ENCODE data around the gene HIVEP3. TPM values are rescaled to one million over a fixed set of nuclear protein-coding genes. Genes with fewer than 3 reads are reported as not detected.

Gene HIVEP3
- total RNA-seq, 2 donors from 2014 or later, result 3.4 to 4.0 TPM

DNA sequence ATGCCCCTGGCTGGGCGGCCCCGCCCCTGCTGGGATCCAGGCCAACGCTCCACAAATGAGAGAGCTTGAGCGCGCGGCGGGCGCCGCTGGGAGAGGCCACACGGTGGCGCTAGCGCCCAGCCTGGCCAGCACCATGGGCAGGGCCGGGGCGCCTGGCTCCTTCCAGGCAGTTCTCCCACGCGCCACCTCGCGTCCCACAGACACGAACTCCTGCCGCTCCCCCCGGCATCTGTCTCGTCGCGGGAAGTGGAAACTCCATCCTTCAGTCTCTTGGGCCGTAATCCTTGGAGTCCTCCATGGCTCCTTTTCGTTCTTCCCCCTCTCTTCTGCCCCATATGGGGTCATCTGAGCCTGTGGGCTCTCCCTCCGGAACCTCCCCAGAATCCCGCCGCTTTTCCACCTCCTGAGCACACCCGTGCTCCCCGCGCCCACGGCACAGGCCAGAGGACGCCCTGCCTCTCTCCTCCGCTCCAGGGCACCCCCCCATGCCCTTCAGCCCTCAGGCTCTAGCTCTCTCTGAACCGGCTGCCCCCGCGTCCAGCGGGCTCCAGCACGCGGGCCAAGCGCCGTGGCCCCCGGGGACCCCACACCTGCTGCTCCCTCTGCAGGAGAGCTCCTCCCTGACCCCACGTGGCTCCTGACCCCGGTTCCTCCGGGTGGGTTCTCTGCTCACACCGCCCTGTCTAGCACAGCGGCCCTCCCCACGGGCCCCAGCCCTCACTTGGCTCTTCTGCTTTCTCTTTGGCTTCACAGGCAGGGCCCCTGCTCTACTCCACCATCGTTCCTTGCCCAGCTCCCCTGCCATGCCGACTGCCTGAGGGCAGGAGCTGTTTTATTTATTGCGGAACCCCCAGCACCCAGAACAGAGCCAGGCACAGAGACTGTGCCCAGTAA, 402.3 kb downstream of the HIVEP3 start:
- intact Hi-C loops (cut with DNase I), result no loop called here

DNA sequence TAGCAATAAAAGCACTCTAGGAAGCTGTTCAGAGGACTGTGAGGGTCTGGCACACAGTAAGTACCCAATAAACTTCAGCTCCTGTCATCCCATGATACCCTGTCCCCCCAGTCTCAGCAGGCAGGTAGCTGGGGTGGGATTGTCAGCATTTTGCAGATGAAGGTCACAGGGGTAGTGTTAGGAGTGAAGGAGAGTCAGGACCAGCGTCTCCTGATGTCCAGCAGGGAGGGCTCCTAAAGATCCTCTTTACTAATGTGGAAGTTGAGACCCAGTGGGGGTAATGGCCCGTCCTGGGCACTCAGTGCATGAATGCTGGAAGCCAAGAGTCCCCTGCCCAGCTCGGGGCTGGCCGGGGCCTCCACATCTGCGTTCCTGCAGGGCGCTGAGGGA, 402.9 kb downstream of the HIVEP3 start:
- no peak overlapping the region for H3K4me3 ChIP-seq
- H3K27me3 ChIP-seq, result no peaks in the 10 kb centered on the region
- H3K9me3 ChIP-seq, result no peaks in the 10 kb centered on the region
- 7 to 50% methylated on average over 1 to 6 of the region's 6 CpGs for WGBS, 2 donors
- no peaks in the 10 kb centered on the region for H3K36me3 ChIP-seq (replicated peaks in 1 of 2; ENCODE audit: insufficient read depth in 1 of 2, low read depth in 2 of 2)
- peak overlapping the region; percentile 47 to 73 (median 64) for H3K27ac ChIP-seq
- intact Hi-C loops (cut with DNase I), result no loop called here
- H3K4me1 ChIP-seq, result peaks cover 48% of the 10 kb centered on the region
- ATAC-seq (no peak), DNase-seq (no peak)
- no peak for TF ChIP-seq POLR2A (IDR thresholded peaks at IDR 0.05)
- TF ChIP-seq, protein P1, sequence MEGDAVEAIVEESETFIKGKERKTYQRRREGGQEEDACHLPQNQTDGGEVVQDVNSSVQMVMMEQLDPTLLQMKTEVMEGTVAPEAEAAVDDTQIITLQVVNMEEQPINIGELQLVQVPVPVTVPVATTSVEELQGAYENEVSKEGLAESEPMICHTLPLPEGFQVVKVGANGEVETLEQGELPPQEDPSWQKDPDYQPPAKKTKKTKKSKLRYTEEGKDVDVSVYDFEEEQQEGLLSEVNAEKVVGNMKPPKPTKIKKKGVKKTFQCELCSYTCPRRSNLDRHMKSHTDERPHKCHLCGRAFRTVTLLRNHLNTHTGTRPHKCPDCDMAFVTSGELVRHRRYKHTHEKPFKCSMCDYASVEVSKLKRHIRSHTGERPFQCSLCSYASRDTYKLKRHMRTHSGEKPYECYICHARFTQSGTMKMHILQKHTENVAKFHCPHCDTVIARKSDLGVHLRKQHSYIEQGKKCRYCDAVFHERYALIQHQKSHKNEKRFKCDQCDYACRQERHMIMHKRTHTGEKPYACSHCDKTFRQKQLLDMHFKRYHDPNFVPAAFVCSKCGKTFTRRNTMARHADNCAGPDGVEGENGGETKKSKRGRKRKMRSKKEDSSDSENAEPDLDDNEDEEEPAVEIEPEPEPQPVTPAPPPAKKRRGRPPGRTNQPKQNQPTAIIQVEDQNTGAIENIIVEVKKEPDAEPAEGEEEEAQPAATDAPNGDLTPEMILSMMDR (IDR thresholded peaks at IDR 0.05), result no peak

More for the DNA sequence above, 402.3 kb downstream of the HIVEP3 start:
- H3K27ac ChIP-seq, result peak overlapping the region in 3 of 4 donors; percentile 39 to 73 (median 45)
- WGBS, 2 donors, result 13 to 17% methylated on average over 37 to 49 of the region's 53 CpGs
- H3K4me3 ChIP-seq, result no peak overlapping the region
- ATAC-seq, result peak; percentile 94
- peaks cover 48% of the 10 kb centered on the region for H3K4me1 ChIP-seq
- peak; percentile 92 to 97 (median 94) for DNase-seq
- H3K36me3 ChIP-seq (replicated peaks in 1 of 2; ENCODE audit: insufficient read depth in 1 of 2, low read depth in 2 of 2), result no peaks in the 10 kb centered on the region
- TF ChIP-seq, protein P1 (IDR thresholded peaks at IDR 0.05), result peak; percentile 83 to 98 (median 91)
- TF ChIP-seq POLR2A (IDR thresholded peaks at IDR 0.05), result peak in 2 of 3 donors; percentile 56 to 77
- H3K9me3 ChIP-seq, result no peaks in the 10 kb centered on the region
- H3K27me3 ChIP-seq, result no peaks in the 10 kb centered on the region

DNA sequence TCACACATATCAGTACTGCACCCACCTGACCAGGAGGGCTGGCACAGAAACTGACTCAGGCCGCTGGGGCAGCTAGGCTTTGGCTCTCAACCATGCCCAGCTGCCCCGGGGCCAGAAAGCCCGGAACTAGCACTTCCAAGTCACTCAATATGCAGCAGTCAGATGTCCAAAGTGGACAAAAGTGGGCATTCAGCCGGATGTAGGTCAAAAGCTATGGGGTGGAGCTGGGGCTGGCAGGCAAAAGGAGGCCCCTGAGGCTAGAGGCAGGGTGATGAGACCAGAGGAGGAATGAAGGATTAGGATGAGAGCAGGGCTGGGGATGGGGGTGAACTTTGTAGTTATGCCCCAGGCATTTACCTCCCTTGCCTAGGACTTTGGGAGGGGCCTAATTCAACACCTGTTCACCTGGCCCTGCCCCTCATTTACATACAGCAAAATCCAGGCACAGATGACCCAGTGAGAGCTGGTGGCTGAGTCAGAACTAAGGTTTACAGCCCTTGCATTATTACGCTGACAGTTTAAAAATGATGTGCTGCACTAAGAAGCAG, 403.5 kb downstream of the HIVEP3 start:
- peak in 2 of 4 donors; percentile 68 to 72 for DNase-seq
- no peak for TF ChIP-seq POLR2A (IDR thresholded peaks at IDR 0.05)
- intact Hi-C loops (cut with DNase I), result no loop called here
- peak overlapping the region; percentile 47 to 73 (median 64) for H3K27ac ChIP-seq
- 45 to 48% methylated on average over 4 to 5 of the region's 5 CpGs for WGBS, 2 donors
- H3K9me3 ChIP-seq, result no peaks in the 10 kb centered on the region
- H3K4me1 ChIP-seq, result peaks cover 48% of the 10 kb centered on the region
- no peaks in the 10 kb centered on the region for H3K27me3 ChIP-seq
- no peak overlapping the region for H3K4me3 ChIP-seq
- H3K36me3 ChIP-seq (replicated peaks in 1 of 2; ENCODE audit: insufficient read depth in 1 of 2, low read depth in 2 of 2), result no peaks in the 10 kb centered on the region
- ATAC-seq, result no peak

DNA sequence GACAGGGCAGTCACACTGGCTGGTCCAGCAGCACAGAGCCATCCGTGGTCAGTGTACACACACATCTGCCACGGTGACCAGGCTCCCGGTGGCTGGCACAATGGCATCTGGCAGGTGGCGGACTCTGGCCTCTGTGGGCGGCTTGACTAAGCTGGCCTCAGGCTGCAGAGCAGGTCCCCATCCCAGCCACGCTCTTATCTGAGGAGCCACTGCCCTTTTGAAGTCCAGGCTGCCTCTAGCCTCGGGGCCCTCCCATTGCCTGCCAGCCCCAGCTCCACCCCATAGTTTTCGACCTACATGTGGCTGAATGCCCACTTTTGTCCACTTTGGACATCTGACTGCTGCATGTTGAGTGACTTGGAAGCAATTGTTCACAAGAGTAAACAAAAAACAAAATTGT, 404.3 kb downstream of the HIVEP3 start:
- no peaks in the 10 kb centered on the region for H3K9me3 ChIP-seq
- TF ChIP-seq POLR2A (IDR thresholded peaks at IDR 0.05), result no peak
- TF ChIP-seq, protein P1 (IDR thresholded peaks at IDR 0.05), result no peak
- no peak for ATAC-seq
- H3K36me3 ChIP-seq (replicated peaks in 1 of 2; ENCODE audit: insufficient read depth in 1 of 2, low read depth in 2 of 2), result no peaks in the 10 kb centered on the region
- H3K27me3 ChIP-seq, result no peaks in the 10 kb centered on the region
- H3K4me1 ChIP-seq, result peaks cover 48% of the 10 kb centered on the region
- peak overlapping the region; percentile 47 to 73 (median 64) for H3K27ac ChIP-seq
- intact Hi-C loops (cut with DNase I), result no loop called here
- peak in 2 of 4 donors; percentile 47 to 48 for DNase-seq
- 37 to 41% methylated on average over 2 to 8 of the region's 8 CpGs for WGBS, 2 donors
- H3K4me3 ChIP-seq, result no peak overlapping the region

DNA sequence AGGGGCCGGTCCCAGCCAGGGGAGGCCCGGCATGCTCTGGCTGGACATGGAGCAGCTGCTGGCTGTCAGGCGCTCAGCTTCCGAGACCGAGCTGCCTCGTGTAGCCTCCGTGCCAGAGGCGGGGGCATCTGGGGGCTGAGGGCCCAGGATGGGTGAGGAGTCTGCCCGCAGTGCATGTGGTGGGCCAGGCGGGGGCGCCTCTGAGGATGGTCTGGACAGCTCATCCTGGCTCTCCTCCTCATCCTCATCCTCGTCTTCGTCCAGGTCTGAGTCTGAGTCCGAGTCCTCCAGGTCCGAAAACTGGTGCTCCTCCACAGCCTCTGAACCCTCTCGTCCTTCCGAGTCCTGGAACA, 405.4 kb downstream of the HIVEP3 start:
- DNase-seq (no peak), ATAC-seq (no peak)
- Histone ChIP-seq H3K4me1 (peaks cover 41% of the 10 kb centered on the region), H3K36me3 (replicated peaks in 1 of 2; ENCODE audit: insufficient read depth in 1 of 2, low read depth in 2 of 2) (no peaks in the 10 kb centered on the region), H3K27me3 (no peaks in the 10 kb centered on the region), H3K27ac (no peak overlapping the region), H3K9me3 (no peaks in the 10 kb centered on the region), H3K4me3 (no peak overlapping the region)
- WGBS, 2 donors, result 80 to 85% methylated on average over 14 to 17 of the region's 17 CpGs
- intact Hi-C loops (cut with DNase I), result no loop called here
- no peak for TF ChIP-seq POLR2A (IDR thresholded peaks at IDR 0.05)

All from body of pancreas (tissue), 4 donors.